ENCODE measurements around the gene TNFRSF6B.

Gene TNFRSF6B

GRCh38 chr20:63739130-63740069 lies 42.9 kb downstream of the TNFRSF6B start, which contains the start of gene SLC2A4RG:
SLC2A4RG (plus strand) TSS chr20:63739776; CDS start chr20:63739913, 137 bp downstream.
- peak; percentile 56 for DNase-seq (ENCODE audit: low read depth)

- DNase-seq (ENCODE audit: low read depth): peak; percentile 63
These were observed 43.7 kb downstream of the TNFRSF6B start for GRCh38 chr20:63740070-63740626.

- no peak for DNase-seq (ENCODE audit: low read depth)
These were observed 44.3 kb downstream of the TNFRSF6B start for GRCh38 chr20:63740627-63741353.

GRCh38 chr20:63741354-63741675 lies 44.9 kb downstream of the TNFRSF6B start:
- no peak for DNase-seq (ENCODE audit: low read depth)

GRCh38 chr20:63741676-63742380 lies 45.4 kb downstream of the TNFRSF6B start:
- DNase-seq (ENCODE audit: low read depth): no peak

- no peak for DNase-seq (ENCODE audit: low read depth)
These were observed 46.1 kb downstream of the TNFRSF6B start for GRCh38 chr20:63742381-63743024.

- DNase-seq (ENCODE audit: low read depth): no peak
These were observed 46.9 kb downstream of the TNFRSF6B start for GRCh38 chr20:63743210-63743970.

GRCh38 chr20:63744158-63744557 lies 47.7 kb downstream of the TNFRSF6B start:
- no peak for DNase-seq (ENCODE audit: low read depth)

- no peak for DNase-seq (ENCODE audit: low read depth)
These were observed 48.3 kb downstream of the TNFRSF6B start for GRCh38 chr20:63744574-63745423.

- DNase-seq (ENCODE audit: low read depth): no peak
These were observed 49.0 kb downstream of the TNFRSF6B start for GRCh38 chr20:63745424-63745805.

- DNase-seq (ENCODE audit: low read depth): no peak
These were observed 49.7 kb downstream of the TNFRSF6B start for GRCh38 chr20:63745961-63746731.

- DNase-seq (ENCODE audit: low read depth): no peak
These were observed 50.4 kb downstream of the TNFRSF6B start for GRCh38 chr20:63746751-63747315.

GRCh38 chr20:63747622-63748069 lies 51.2 kb downstream of the TNFRSF6B start:
- no peak for DNase-seq (ENCODE audit: low read depth)

Measured in T-helper 22 cell (primary cell).